Lower leg skin (tissue), 4 donors: ENCODE results near the gene PRRX2. TPM values are rescaled to one million over a fixed set of nuclear protein-coding genes. Genes with fewer than 3 reads are reported as not detected.

Experiments used
- DNase-seq, 2 donors: peaks; one replicate each; pipeline ENCODE4 v3.0.0-alpha.2; 2019; ENCODE audit warnings: low spot score in 2 of 2
- H3K4me3 ChIP-seq: fragments of 200-600 bp; sonication (generic); 2 replicates; pipeline ENCODE4 v1.5.1; 2017; ENCODE audit warnings: mild to moderate bottlenecking, low read depth; ENCODE audit not compliant: poor library complexity, severe bottlenecking
- CTCF ChIP-seq, 3 donors: fragments of 450-650 bp; IDR thresholded peaks; one replicate each; pipeline ENCODE4 v1.5.1; 2016; ENCODE audit warnings: antibody characterized with exemption in 3 of 3, mild to moderate bottlenecking in 3 of 3, moderate library complexity in 2 of 3
- POLR2A ChIP-seq, 2 donors: fragments of 450-650 bp; IDR thresholded peaks; one replicate each; pipeline ENCODE4 v1.6.1; 2016 to 2017; ENCODE audit warnings: antibody characterized with exemption in 2 of 2, mild to moderate bottlenecking in 1 of 2, moderate library complexity in 1 of 2
- WGBS, 2 donors: methylation state at CpG; one replicate each; pipeline ENCODE4 v1.1.5; 2018; 5-methylcytosine and 5-hydroxymethylcytosine counted together
- intact Hi-C: fragments of 100-400 bp; cut with DNase I; formaldehyde crosslinking; loops from one replicate; pipeline ENCODE4 v1.15.0; 2023; ENCODE audit warnings: low total_unique reads
- total RNA-seq, 4 donors: library from RNA; depleted of rRNA; stranded (reverse); fragments of >200 nt; gene quantifications; one replicate each; pipeline ENCODE4 v1.1.0, GENCODE V29; 2016

Gene PRRX2
- total RNA-seq, 4 donors from 2014 or later, result 10.7 to 24.1 (median 16.6) TPM

GRCh38 chr9:129752900-129753729 is 87.7 kb downstream of the PRRX2 start, which contains the start of gene PTGES:
Gene PTGES, minus strand, starts transcription at chr9:129753042. Its CDS starts 30 bp downstream, at chr9:129753012.
- DNase-seq, result peak; percentile 69 to 96
- no peak for TF ChIP-seq CTCF (IDR thresholded peaks at IDR 0.05)
- TF ChIP-seq POLR2A (IDR thresholded peaks at IDR 0.05), result no peak
- H3K4me3 ChIP-seq, result peak within 1 kb of the TSS; percentile 24
- intact Hi-C loops, result no loop called here
- 21 to 27% methylated on average over 16 to 21 of the region's 23 CpGs for WGBS, 2 donors

DNA sequence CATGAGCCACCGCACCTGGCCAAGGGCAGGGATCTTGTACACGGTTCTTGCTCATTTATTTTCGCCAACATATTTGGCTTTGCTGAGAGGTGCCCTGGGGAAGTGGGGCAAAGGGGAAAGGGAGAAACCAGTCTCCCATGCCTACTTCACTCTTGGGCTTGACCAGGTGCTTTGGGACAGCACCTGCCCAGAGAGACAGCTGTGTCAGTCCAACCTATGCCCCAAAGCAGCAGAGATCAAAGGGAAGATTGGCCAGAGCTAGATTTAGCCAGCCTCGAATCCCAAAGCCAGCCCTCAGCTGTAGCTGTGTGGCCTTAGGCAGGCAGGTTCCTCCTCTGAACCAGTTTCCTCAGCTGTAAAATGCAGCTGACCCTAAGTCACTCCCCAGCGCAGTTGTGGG is 89.7 kb downstream of the PRRX2 start:
- intact Hi-C loops, result no loop called here
- DNase-seq, result no peak
- TF ChIP-seq CTCF (IDR thresholded peaks at IDR 0.05) (no peak), POLR2A (IDR thresholded peaks at IDR 0.05) (no peak)
- WGBS, 2 donors, result 79 to 87% methylated on average over 5 of the region's 5 CpGs
- H3K4me3 ChIP-seq, result no peak overlapping the region

GRCh38 chr9:129756191-129756590 is 90.7 kb downstream of the PRRX2 start:
- no peak overlapping the region for H3K4me3 ChIP-seq
- TF ChIP-seq POLR2A (IDR thresholded peaks at IDR 0.05), result no peak
- no peak for TF ChIP-seq CTCF (IDR thresholded peaks at IDR 0.05)
- intact Hi-C loops, result no loop called here
- no peak for DNase-seq
- 93 to 94% methylated on average over 6 of the region's 6 CpGs for WGBS, 2 donors

GRCh38 chr9:129757045-129757444 is 91.6 kb downstream of the PRRX2 start:
- no peak for DNase-seq
- no peak overlapping the region for H3K4me3 ChIP-seq
- 62 to 77% methylated on average over 9 of the region's 9 CpGs for WGBS, 2 donors
- intact Hi-C loops, result no loop called here
- no peak for TF ChIP-seq POLR2A (IDR thresholded peaks at IDR 0.05)
- TF ChIP-seq CTCF (IDR thresholded peaks at IDR 0.05), result no peak

DNA sequence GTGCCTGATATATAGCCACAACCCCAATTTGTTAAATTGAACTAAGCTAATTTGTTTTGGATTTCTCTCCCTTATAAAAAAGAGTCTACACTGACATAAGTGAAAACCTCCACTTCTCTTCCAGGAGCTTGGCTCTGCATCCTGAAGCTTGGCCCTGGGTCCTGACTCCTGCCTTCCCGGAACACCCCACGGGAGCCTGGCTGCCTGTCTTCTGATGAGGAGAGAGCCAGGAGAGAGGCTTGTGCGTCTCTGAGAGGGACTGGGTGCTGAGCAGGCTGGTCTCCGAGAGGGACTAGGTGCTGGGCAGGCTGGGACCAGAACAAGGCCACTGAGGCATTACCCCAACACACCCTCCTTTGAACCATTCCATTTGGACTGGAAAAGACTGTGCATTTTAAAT is 93.9 kb downstream of the PRRX2 start:
- no peak for TF ChIP-seq POLR2A (IDR thresholded peaks at IDR 0.05)
- no peak for TF ChIP-seq CTCF (IDR thresholded peaks at IDR 0.05)
- H3K4me3 ChIP-seq, result no peak overlapping the region
- no peak for DNase-seq
- 55 to 71% methylated on average over 4 of the region's 4 CpGs for WGBS, 2 donors
- intact Hi-C loops, result no loop called here
